ENCODE results near the gene XPR1. TPM values are rescaled to one million over a fixed set of nuclear protein-coding genes. Genes with fewer than 3 reads are reported as not detected.

The XPR1 gene
- total RNA-seq, 4 donors from 2014 or later: 13.4 to 22.1 (median 14.9) TPM

GRCh38 chr1:180615493-180616290 is 16.1 kb upstream of the XPR1 start:
- DNase-seq (ENCODE audit: low spot score in 2 of 2): no peak
- Histone ChIP-seq H3K4me1 (peaks cover 42% of the 10 kb centered on the region), H3K36me3 (no peaks in the 10 kb centered on the region), H3K9me3 (no peaks in the 10 kb centered on the region), H3K27ac (peak overlapping the region; percentile 16), H3K4me3 (no peak overlapping the region), H3K27me3 (no peaks in the 10 kb centered on the region)
- 58% methylated on average over 8 of the region's 8 CpGs for WGBS
- no peak for TF ChIP-seq POLR2AphosphoS5 (IDR thresholded peaks at IDR 0.05)

GRCh38 chr1:180616439-180616838 is 15.4 kb upstream of the XPR1 start:
- Histone ChIP-seq H3K27ac (no peak overlapping the region), H3K27me3 (no peaks in the 10 kb centered on the region), H3K9me3 (no peaks in the 10 kb centered on the region), H3K36me3 (no peaks in the 10 kb centered on the region), H3K4me1 (peaks cover 42% of the 10 kb centered on the region), H3K4me3 (no peak overlapping the region)
- no peak for TF ChIP-seq POLR2AphosphoS5 (IDR thresholded peaks at IDR 0.05)
- TF ChIP-seq EP300 (IDR thresholded peaks at IDR 0.05): no peak
- TF ChIP-seq CTCF (IDR thresholded peaks at IDR 0.05): no peak
- no peak for TF ChIP-seq POLR2A (IDR thresholded peaks at IDR 0.05)
- DNase-seq (ENCODE audit: low spot score in 2 of 2): no peak
- WGBS: 61% methylated on average over 6 of the region's 6 CpGs

GRCh38 chr1:180617774-180618395 is 13.9 kb upstream of the XPR1 start:
- Histone ChIP-seq H3K27me3 (no peaks in the 10 kb centered on the region), H3K27ac (no peak overlapping the region), H3K36me3 (no peaks in the 10 kb centered on the region), H3K9me3 (no peaks in the 10 kb centered on the region), H3K4me1 (peaks cover 31% of the 10 kb centered on the region), H3K4me3 (no peak overlapping the region)
- WGBS: 89% methylated on average over 4 of the region's 4 CpGs
- no peak for DNase-seq (ENCODE audit: low spot score in 2 of 2)
- TF ChIP-seq CTCF (IDR thresholded peaks at IDR 0.05) (no peak), POLR2AphosphoS5 (IDR thresholded peaks at IDR 0.05) (no peak), POLR2A (IDR thresholded peaks at IDR 0.05) (no peak), EP300 (IDR thresholded peaks at IDR 0.05) (no peak)

GRCh38 chr1:180620581-180620980 is 11.2 kb upstream of the XPR1 start:
- no peak for TF ChIP-seq CTCF (IDR thresholded peaks at IDR 0.05)
- no peak for TF ChIP-seq EP300 (IDR thresholded peaks at IDR 0.05)
- no peak for TF ChIP-seq POLR2AphosphoS5 (IDR thresholded peaks at IDR 0.05)
- TF ChIP-seq POLR2A (IDR thresholded peaks at IDR 0.05): no peak

GRCh38 chr1:180622658-180623508 is 8.9 kb upstream of the XPR1 start:
- 95% methylated on average over 9 of the region's 10 CpGs for WGBS
- Histone ChIP-seq H3K9me3 (no peaks in the 10 kb centered on the region), H3K4me3 (no peak overlapping the region), H3K27ac (no peak overlapping the region), H3K36me3 (no peaks in the 10 kb centered on the region), H3K27me3 (no peaks in the 10 kb centered on the region), H3K4me1 (peaks cover 3% of the 10 kb centered on the region)
- DNase-seq (ENCODE audit: low spot score in 2 of 2): no peak
- TF ChIP-seq POLR2A (IDR thresholded peaks at IDR 0.05) (no peak), CTCF (IDR thresholded peaks at IDR 0.05) (no peak), EP300 (IDR thresholded peaks at IDR 0.05) (no peak)

More at GRCh38 chr1:180620581-180620980, 11.2 kb upstream of the XPR1 start:
- H3K9me3 ChIP-seq: no peaks in the 10 kb centered on the region
- peaks cover 24% of the 10 kb centered on the region for H3K4me1 ChIP-seq
- H3K4me3 ChIP-seq: no peak overlapping the region
- no peak for DNase-seq (ENCODE audit: low spot score in 2 of 2)
- no peaks in the 10 kb centered on the region for H3K27me3 ChIP-seq
- H3K36me3 ChIP-seq: no peaks in the 10 kb centered on the region
- WGBS: 79% methylated on average over 4 of the region's 4 CpGs
- H3K27ac ChIP-seq: no peak overlapping the region
